Measurements from ENCODE around the gene NECTIN1. TPM values are rescaled to one million over a fixed set of nuclear protein-coding genes. Genes with fewer than 3 reads are reported as not detected.

Gene NECTIN1
- total RNA-seq, 2 experiments from 2014 or later, result 3.2 to 4.3 TPM

- POLR2A ChIA-PET, result no interaction called here
- CTCF ChIA-PET, result interaction anchor here (2.1 kb wide), 1 partner anchor 10 kb away, joined by 5 read pairs; no protein-coding TSS in a partner anchor
Observed at GRCh38 chr11:119683783-119684182, 45.2 kb downstream of the NECTIN1 start.

- CTCF ChIA-PET, result interaction anchor here (1.2 kb wide), 1 partner anchor 48 kb away, joined by 5 read pairs; the partner anchor contains the start of gene NECTIN1
- POLR2A ChIA-PET, result no interaction called here
Observed at GRCh38 chr11:119681361-119681910, 47.6 kb downstream of the NECTIN1 start.

GRCh38 chr11:119680541-119681360 is 48.2 kb downstream of the NECTIN1 start:
- CTCF ChIA-PET, result interaction anchor here (1.6 kb wide), 1 partner anchor 48 kb away, joined by 3 read pairs; the partner anchor contains the start of gene NECTIN1

GRCh38 chr11:119679346-119679745 is 49.7 kb downstream of the NECTIN1 start:
- ChIA-PET POLR2A (no interaction called here), CTCF (no interaction called here)

More at GRCh38 chr11:119680541-119681360, 48.2 kb downstream of the NECTIN1 start:
- POLR2A ChIA-PET, result no interaction called here

- ChIA-PET POLR2A (no interaction called here), CTCF (no interaction called here)
Observed at GRCh38 chr11:119678351-119678750, 50.6 kb downstream of the NECTIN1 start.

GRCh38 chr11:119677840-119678239 is 51.2 kb downstream of the NECTIN1 start:
- ChIA-PET POLR2A (no interaction called here), CTCF (no interaction called here)

GRCh38 chr11:119676461-119677020 is 52.5 kb downstream of the NECTIN1 start:
- ChIA-PET CTCF (no interaction called here), POLR2A (no interaction called here)

GRCh38 chr11:119673759-119674336 is 55.2 kb downstream of the NECTIN1 start:
- ChIA-PET POLR2A (no interaction called here), CTCF (interaction anchor here (1.1 to 2.6 kb wide), 4 partner anchors 9 to 55 kb away, joined by 3 to 10 read pairs (median 6); partner anchors contain the start of gene NECTIN1)

- CTCF ChIA-PET, result interaction anchor here (1.1 to 2.6 kb wide), 4 partner anchors 10 to 56 kb away, joined by 3 to 10 read pairs (median 6); partner anchors contain the start of gene NECTIN1
- POLR2A ChIA-PET, result no interaction called here
Observed at GRCh38 chr11:119673052-119673758, 55.8 kb downstream of the NECTIN1 start.

- ChIA-PET CTCF (no interaction called here), POLR2A (no interaction called here)
Observed at GRCh38 chr11:119672597-119672996, 56.4 kb downstream of the NECTIN1 start.

- ChIA-PET POLR2A (no interaction called here), CTCF (no interaction called here)
Observed at GRCh38 chr11:119671561-119672015, 57.4 kb downstream of the NECTIN1 start.

GRCh38 chr11:119671051-119671450 is 57.9 kb downstream of the NECTIN1 start:
- ChIA-PET CTCF (no interaction called here), POLR2A (no interaction called here)

- ChIA-PET POLR2A (no interaction called here), CTCF (interaction anchor here (1.4 to 1.8 kb wide), 2 partner anchors 60 to 439 kb away, joined by 4 to 6 read pairs; partner anchors contain the start of gene NECTIN1)
Observed at GRCh38 chr11:119669487-119669886, 59.5 kb downstream of the NECTIN1 start.

- CTCF ChIA-PET, result interaction anchor here (1.4 to 1.8 kb wide), 2 partner anchors 61 to 440 kb away, joined by 4 to 6 read pairs; partner anchors contain the start of gene NECTIN1
- POLR2A ChIA-PET, result no interaction called here
Observed at GRCh38 chr11:119668676-119669075, 60.3 kb downstream of the NECTIN1 start.

- CTCF ChIA-PET, result interaction anchor here (0.9 to 1.7 kb wide), 3 partner anchors 63 to 442 kb away, joined by 3 to 6 read pairs (median 5); partner anchors contain the start of gene NECTIN1
Observed at GRCh38 chr11:119666463-119667131, 62.4 kb downstream of the NECTIN1 start.

GRCh38 chr11:119666061-119666460 is 62.9 kb downstream of the NECTIN1 start:
- POLR2A ChIA-PET, result no interaction called here
- CTCF ChIA-PET, result interaction anchor here (0.9 to 1.7 kb wide), 3 partner anchors 63 to 442 kb away, joined by 3 to 6 read pairs (median 5); partner anchors contain the start of gene NECTIN1

More at GRCh38 chr11:119666463-119667131, 62.4 kb downstream of the NECTIN1 start:
- POLR2A ChIA-PET, result no interaction called here

GRCh38 chr11:119664701-119665420 is 64.1 kb downstream of the NECTIN1 start:
- ChIA-PET CTCF (interaction anchor here (1.3 to 1.7 kb wide), 2 partner anchors 65 to 443 kb away, joined by 5 to 6 read pairs; partner anchors contain the start of gene NECTIN1), POLR2A (no interaction called here)

GRCh38 chr11:119664063-119664572 is 64.9 kb downstream of the NECTIN1 start:
- CTCF ChIA-PET, result no interaction called here
- POLR2A ChIA-PET, result no interaction called here
